HepG2 (cell line): Measurements from ENCODE around the gene LRRN4. TPM values are rescaled to one million over a fixed set of nuclear protein-coding genes. Genes with fewer than 3 reads are reported as not detected.

Experiments
- ELF3 ChIP-seq: IDR thresholded peaks from 2 replicates; pipeline ENCODE4 v1.6.1; 2016; ENCODE audit warnings: missing genetic modification reagents, missing compliant biosample characterization
- JUNB ChIP-seq: sonication (generic); formaldehyde crosslinking; IDR thresholded peaks from 2 replicates; pipeline ENCODE4 v1.8.0; 2022; ENCODE audit warnings: missing genetic modification reagents, mild to moderate bottlenecking, borderline replicate concordance
- MAF1 ChIP-seq: sonication (generic); formaldehyde crosslinking; IDR thresholded peaks from 2 replicates; pipeline ENCODE4 v1.5.0; 2020; ENCODE audit warnings: missing genetic modification reagents, borderline replicate concordance
- PPARG ChIP-seq: conservative IDR thresholded peaks from 2 replicates; pipeline ENCODE4 v1.6.1; 2016; ENCODE audit warnings: missing biosample characterization, missing genetic modification reagents
- ZSCAN12 ChIP-seq: sonication (generic); formaldehyde crosslinking; IDR thresholded peaks from 2 replicates; pipeline ENCODE4 v1.9.0; 2021; ENCODE audit warnings: mild to moderate bottlenecking, missing genetic modification reagents
- polyA plus RNA-seq, 8 experiments: library from polyadenylated mRNA; depleted of rRNA in 3 of 8; stranded (reverse) in 7 of 8; unstranded in 1 of 8; fragments of >200 nt; fragmentation: Illumina TruSeq in 4 of 8; extraction: Trizol in 4 of 8; gene quantifications; 2 replicates each; pipeline versions ENCODE4 v1.2.1 to v1.2.3, GENCODE V29; 2011 to 2016; ENCODE audit warnings: low read depth in 4 of 8, missing spikeins in 1 of 8, mixed read lengths in 1 of 8; ENCODE audit not compliant: insufficient read depth in 1 of 8
- total RNA-seq, 5 experiments: library from RNA; depleted of rRNA; stranded (reverse); fragments of >200 nt; fragmentation: Illumina TruSeq; extraction: Trizol; gene quantifications; 2 replicates each; pipeline ENCODE4 v1.2.3, GENCODE V29; 2016; ENCODE audit warnings: low read depth in 1 of 5
- TF ChIP-seq, protein P1 (sequence below): sonication (generic); formaldehyde crosslinking; conservative IDR thresholded peaks from 2 replicates; pipeline ENCODE4 v1.4.0; 2020; ENCODE audit warnings: mild to moderate bottlenecking, missing genetic modification reagents, moderate library complexity
- TF ChIP-seq, protein P2 (sequence below): sonication (generic); formaldehyde crosslinking; IDR thresholded peaks from 2 replicates; pipeline ENCODE4 v1.5.0; 2020; ENCODE audit warnings: missing genetic modification reagents
- TF ChIP-seq, protein P3 (sequence below): sonication (generic); formaldehyde crosslinking; IDR thresholded peaks from 2 replicates; pipeline ENCODE4 v1.4.0; 2020; ENCODE audit warnings: missing genetic modification reagents, borderline replicate concordance

LRRN4 gene
- total and polyA plus RNA-seq, 2 of the 13 experiments (the other 11 are each of a cell fraction or from before 2014, with no cell fraction given) = 0.15 to 0.20 TPM

DNA sequence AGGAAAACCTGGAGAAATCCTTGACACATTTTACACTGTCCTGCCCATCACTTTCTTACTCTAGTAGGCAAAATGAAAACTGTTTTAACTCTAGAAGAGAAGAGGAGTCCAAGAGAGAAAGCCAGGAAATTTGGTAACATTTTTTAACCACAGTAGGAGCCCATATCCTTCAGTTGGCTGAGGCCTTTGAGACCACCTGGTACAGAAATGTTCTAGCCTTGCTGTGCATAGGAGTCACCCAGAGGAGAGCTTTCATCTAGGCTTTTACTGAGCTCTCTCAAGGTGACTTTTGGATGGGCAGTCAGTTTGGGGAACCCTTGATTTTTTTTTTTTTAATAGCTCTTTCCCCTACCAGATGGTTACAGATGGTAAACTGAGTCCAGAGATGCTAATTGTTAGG lies 25.0 kb downstream of the LRRN4 start (continued):
- TF ChIP-seq, protein P1, sequence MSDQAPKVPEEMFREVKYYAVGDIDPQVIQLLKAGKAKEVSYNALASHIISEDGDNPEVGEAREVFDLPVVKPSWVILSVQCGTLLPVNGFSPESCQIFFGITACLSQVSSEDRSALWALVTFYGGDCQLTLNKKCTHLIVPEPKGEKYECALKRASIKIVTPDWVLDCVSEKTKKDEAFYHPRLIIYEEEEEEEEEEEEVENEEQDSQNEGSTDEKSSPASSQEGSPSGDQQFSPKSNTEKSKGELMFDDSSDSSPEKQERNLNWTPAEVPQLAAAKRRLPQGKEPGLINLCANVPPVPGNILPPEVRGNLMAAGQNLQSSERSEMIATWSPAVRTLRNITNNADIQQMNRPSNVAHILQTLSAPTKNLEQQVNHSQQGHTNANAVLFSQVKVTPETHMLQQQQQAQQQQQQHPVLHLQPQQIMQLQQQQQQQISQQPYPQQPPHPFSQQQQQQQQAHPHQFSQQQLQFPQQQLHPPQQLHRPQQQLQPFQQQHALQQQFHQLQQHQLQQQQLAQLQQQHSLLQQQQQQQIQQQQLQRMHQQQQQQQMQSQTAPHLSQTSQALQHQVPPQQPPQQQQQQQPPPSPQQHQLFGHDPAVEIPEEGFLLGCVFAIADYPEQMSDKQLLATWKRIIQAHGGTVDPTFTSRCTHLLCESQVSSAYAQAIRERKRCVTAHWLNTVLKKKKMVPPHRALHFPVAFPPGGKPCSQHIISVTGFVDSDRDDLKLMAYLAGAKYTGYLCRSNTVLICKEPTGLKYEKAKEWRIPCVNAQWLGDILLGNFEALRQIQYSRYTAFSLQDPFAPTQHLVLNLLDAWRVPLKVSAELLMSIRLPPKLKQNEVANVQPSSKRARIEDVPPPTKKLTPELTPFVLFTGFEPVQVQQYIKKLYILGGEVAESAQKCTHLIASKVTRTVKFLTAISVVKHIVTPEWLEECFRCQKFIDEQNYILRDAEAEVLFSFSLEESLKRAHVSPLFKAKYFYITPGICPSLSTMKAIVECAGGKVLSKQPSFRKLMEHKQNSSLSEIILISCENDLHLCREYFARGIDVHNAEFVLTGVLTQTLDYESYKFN (CRISPR knock-in tag) = no peak
- TF ChIP-seq, protein P2, sequence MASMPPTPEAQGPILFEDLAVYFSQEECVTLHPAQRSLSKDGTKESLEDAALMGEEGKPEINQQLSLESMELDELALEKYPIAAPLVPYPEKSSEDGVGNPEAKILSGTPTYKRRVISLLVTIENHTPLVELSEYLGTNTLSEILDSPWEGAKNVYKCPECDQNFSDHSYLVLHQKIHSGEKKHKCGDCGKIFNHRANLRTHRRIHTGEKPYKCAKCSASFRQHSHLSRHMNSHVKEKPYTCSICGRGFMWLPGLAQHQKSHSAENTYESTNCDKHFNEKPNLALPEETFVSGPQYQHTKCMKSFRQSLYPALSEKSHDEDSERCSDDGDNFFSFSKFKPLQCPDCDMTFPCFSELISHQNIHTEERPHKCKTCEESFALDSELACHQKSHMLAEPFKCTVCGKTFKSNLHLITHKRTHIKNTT (CRISPR knock-in tag) = no peak
- TF ChIP-seq JUNB (CRISPR knock-in tag) (no peak), MAF1 (CRISPR knock-in tag) (no peak), PPARG (CRISPR knock-in tag) (no peak), ZSCAN12 (CRISPR knock-in tag) (no peak), ELF3 (CRISPR knock-in tag) (no peak)
- TF ChIP-seq, protein P3, sequence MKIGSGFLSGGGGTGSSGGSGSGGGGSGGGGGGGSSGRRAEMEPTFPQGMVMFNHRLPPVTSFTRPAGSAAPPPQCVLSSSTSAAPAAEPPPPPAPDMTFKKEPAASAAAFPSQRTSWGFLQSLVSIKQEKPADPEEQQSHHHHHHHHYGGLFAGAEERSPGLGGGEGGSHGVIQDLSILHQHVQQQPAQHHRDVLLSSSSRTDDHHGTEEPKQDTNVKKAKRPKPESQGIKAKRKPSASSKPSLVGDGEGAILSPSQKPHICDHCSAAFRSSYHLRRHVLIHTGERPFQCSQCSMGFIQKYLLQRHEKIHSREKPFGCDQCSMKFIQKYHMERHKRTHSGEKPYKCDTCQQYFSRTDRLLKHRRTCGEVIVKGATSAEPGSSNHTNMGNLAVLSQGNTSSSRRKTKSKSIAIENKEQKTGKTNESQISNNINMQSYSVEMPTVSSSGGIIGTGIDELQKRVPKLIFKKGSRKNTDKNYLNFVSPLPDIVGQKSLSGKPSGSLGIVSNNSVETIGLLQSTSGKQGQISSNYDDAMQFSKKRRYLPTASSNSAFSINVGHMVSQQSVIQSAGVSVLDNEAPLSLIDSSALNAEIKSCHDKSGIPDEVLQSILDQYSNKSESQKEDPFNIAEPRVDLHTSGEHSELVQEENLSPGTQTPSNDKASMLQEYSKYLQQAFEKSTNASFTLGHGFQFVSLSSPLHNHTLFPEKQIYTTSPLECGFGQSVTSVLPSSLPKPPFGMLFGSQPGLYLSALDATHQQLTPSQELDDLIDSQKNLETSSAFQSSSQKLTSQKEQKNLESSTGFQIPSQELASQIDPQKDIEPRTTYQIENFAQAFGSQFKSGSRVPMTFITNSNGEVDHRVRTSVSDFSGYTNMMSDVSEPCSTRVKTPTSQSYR (CRISPR knock-in tag) = no peak
